CD4-positive, alpha-beta T cell treated with Interferon alpha-2 for 1 hour (primary cell): ENCODE results near the gene PEPD.

Experiments
- DNase-seq, 2 donors: peaks; one replicate each; pipeline ENCODE4 v3.0.0-alpha.2; 2020 to 2022

Gene PEPD

GRCh38 chr19:33349319-33350289, 172.0 kb downstream of the PEPD start:
- no peak for DNase-seq

- no peak for DNase-seq
Measured at GRCh38 chr19:33348301-33349010, 173.1 kb downstream of the PEPD start.

- no peak for DNase-seq
Measured at GRCh38 chr19:33347300-33347699, 174.3 kb downstream of the PEPD start.

- DNase-seq: no peak
Measured at GRCh38 chr19:33346665-33347064, 174.9 kb downstream of the PEPD start.

GRCh38 chr19:33345163-33345562, 176.4 kb downstream of the PEPD start:
- no peak for DNase-seq

GRCh38 chr19:33344573-33344925, 177.0 kb downstream of the PEPD start:
- no peak for DNase-seq

GRCh38 chr19:33343859-33344572, 177.6 kb downstream of the PEPD start:
- no peak for DNase-seq

GRCh38 chr19:33343301-33343700, 178.3 kb downstream of the PEPD start:
- no peak for DNase-seq

- DNase-seq: no peak
Measured at GRCh38 chr19:33340991-33341390, 180.6 kb downstream of the PEPD start.

GRCh38 chr19:33339016-33339984, 182.3 kb downstream of the PEPD start:
- no peak for DNase-seq
